ENCODE data around the gene ZNF77.
"Not testable (repeated sequence)": the region's sequence is repeated elsewhere in the genome, so short reads cannot be mapped to it uniquely, and the experiment has no call there.

Gene ZNF77

DNA sequence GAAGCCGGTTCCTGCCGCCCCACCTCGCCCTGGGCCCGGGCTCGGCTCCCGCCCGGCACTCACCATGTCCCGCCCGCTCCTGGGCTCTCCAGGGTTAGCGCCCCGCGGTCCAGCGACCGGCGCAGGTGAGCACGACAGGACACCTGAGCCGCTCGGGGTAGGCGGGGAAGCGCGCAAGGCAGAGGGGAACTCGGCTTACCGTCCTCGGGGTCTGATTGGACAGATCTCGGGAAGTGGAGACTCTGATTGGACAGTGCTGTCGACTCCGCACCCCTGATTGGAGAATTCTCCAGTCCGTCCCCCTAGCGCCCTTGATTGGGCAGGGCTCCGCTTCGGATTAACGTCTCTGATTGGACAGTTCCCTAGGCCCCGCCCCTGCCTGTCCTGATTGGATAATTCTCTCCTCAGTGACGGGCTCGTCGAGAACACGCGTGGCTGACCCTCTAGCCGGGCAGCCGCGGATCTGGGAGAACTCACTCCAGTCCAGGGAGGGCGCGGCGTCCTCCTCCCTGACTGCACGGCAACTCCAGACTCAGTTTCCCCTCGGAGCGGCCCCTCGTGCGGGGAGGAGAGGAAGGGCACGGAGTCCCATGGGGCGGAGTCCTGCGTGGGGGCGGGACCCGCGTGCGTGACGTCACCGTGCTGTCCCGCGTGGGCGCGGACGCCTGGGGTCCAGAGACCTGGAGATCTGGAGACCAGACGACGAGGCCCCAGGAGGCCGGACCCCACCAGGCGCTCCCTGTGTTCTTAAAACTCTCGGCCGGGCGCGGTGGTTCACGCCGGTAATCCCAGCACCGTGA, at the start of gene ZNF77:
ZNF77 (minus strand) TSS at position 197 of the 800 bp plus-strand sequence; CDS start at position 66, 131 bp downstream.
- DNase-seq (ENCODE audit: low spot score), result peak; percentile 99

DNA sequence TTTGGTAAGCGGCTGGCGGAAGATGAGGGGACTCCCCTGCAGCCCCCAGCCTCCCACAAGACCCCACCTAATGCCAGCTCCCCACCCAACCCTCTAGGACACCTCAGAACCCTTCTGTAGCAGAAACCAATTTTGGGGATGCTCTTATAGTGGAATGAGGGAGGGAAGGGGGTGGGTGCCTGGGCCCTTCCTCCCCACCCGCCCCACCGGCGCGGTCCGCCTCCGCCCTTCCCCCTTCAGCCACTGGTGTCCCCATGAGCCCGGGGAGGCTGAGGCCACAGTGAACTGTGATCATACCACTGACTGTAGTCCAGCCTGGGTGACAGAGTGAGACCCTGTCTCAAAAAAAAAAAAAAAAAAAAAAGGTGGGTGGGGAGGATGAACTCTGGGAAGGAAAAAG, 48.8 kb upstream of the ZNF77 start:
- DNase-seq (ENCODE audit: low spot score), result no peak

DNA sequence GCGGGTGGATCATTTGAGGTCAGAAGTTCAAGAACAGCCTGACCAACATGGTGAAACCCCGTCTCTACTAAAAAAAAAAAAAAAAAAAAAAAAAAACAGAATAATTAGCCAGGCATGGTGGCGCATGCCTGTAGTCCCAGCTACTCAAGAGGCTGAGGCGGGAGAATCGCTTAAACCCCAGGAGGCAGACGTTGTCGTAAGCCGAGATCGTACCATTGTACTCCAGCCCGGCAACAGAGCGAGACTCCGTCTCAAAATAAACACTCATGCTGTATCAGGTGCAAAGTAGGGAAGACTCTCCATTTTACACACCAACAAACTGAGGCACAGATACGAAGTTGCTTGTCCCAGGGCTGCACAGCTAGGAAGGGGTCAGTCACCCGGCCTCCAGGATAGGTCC, 48.2 kb upstream of the ZNF77 start:
- DNase-seq (ENCODE audit: low spot score), result no peak

- not testable (repeated sequence) for DNase-seq (ENCODE audit: low spot score)
Observed at GRCh38 chr19:2992333-2992732, 47.6 kb upstream of the ZNF77 start.

GRCh38 chr19:2989236-2989946, 44.6 kb upstream of the ZNF77 start:
- no peak for DNase-seq (ENCODE audit: low spot score)

- no peak for DNase-seq (ENCODE audit: low spot score)
Observed at GRCh38 chr19:2988568-2988967, 43.8 kb upstream of the ZNF77 start.

- DNase-seq (ENCODE audit: low spot score), result no peak
Observed at GRCh38 chr19:2987797-2988196, 43.0 kb upstream of the ZNF77 start.

DNA sequence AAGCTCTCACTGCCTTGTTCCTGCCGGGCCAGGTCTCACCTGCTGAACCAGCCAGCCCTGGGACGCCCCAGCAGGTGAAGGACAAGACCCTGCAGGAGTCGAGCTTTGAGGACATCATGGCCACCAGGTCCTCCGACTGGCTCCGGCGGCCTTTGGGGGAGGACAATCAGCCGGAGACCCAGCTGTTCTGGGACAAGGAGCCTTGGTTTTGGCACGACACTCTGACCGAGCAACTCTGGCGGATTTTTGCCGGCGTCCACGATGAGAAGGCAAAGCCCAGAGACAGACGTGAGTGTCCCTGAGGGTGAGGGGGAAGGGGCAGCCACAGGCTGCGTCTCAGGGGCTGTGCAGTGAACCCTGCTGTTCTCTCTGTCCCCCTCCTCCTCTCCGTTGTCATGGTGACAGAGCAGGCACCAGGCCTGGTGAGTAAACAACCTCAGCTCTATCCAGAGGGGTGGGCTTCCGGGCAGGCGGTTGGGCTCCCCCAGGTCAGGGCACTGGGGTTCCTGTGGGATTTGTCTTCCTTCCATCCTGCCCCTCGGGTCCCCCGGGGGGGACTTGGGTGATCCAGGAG, 42.3 kb upstream of the ZNF77 start:
- DNase-seq (ENCODE audit: low spot score), result no peak

- no peak for DNase-seq (ENCODE audit: low spot score)
Observed at GRCh38 chr19:2984215-2984528, 39.4 kb upstream of the ZNF77 start.

GRCh38 chr19:2983351-2984214, 38.8 kb upstream of the ZNF77 start:
- DNase-seq (ENCODE audit: low spot score), result no peak

DNA sequence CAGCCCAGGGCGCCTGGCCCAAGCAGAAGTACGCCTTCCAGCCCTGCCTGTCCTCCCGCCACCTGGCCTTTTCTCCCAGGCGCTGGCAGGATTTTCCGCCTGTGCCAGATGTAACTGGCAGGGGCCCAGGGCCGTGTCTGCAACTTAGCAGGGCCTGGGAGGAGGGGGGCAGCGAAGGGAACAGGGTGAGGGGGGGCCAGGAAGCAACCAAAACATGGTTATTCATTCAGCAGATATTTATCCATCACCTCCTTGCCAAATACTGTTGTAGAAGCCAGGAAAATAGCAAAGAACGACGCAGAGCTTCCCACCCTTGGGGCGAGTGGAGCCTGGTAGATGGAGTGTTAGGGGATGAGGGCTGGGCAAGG, 38.2 kb upstream of the ZNF77 start:
- DNase-seq (ENCODE audit: low spot score), result no peak

GRCh38 chr19:2982561-2982960, 37.8 kb upstream of the ZNF77 start:
- DNase-seq (ENCODE audit: low spot score), result no peak

GRCh38 chr19:2981898-2982297, 37.1 kb upstream of the ZNF77 start:
- no peak for DNase-seq (ENCODE audit: low spot score)

DNA sequence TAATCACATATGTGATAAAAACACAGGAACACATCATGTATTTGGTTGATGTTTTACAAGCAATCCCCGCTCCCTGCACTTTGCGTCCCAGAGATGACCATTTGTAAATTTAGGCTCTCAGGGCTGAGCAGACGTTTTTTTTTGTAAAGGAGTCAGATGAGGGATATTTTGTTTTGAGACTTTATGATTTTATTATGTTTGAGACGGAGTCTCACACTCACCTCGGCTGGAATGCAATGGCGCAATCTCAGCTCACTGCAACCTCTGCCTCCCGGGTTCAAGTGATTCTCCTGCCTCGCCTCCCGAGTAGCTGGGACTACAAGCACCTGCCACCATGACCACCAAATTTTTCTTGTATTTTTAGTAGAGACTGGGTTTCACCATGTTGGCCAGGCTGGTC, 34.0 kb upstream of the ZNF77 start:
- DNase-seq (ENCODE audit: low spot score), result no peak

- no peak for DNase-seq (ENCODE audit: low spot score)
Observed at GRCh38 chr19:2978166-2978767, 33.5 kb upstream of the ZNF77 start.

- no peak for DNase-seq (ENCODE audit: low spot score)
Observed at GRCh38 chr19:2977746-2978138, 33.0 kb upstream of the ZNF77 start.

GRCh38 chr19:2977001-2977745, 32.4 kb upstream of the ZNF77 start, which contains the start of gene TLE6:
TSS of gene TLE6 (plus strand) at chr19:2977564. CDS start at chr19:2978234, 670 bp downstream.
- DNase-seq (ENCODE audit: low spot score), result peak; percentile 95

- no peak for DNase-seq (ENCODE audit: low spot score)
Observed at GRCh38 chr19:2976609-2977000, 31.8 kb upstream of the ZNF77 start.

GRCh38 chr19:2974342-2975041, 29.7 kb upstream of the ZNF77 start:
- DNase-seq (ENCODE audit: low spot score), result no peak

DNA sequence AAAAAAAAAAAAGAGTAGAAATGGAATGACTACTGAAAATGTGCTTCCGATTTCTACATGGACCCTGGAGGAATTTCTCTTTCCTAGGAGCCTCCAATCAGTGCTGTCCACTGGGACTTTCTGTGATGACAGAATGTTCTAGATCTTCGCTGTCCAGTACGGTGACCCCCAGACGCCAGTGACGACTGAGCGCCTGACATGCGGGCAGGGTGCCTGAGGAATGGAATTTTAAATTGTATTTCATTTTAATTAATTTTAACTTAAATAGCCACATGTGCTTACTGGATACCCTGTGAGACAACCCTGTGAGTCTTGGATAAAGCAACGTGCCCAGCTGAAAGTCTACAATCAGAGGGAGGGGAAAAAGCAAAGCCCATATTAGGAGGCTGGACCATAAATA, 28.5 kb upstream of the ZNF77 start:
- no peak for DNase-seq (ENCODE audit: low spot score)
